ENCODE results near the gene LRRN1. TPM values are rescaled to one million over a fixed set of nuclear protein-coding genes. Genes with fewer than 3 reads are reported as not detected.

LRRN1 gene
- total RNA-seq = 10.4 TPM

DNA sequence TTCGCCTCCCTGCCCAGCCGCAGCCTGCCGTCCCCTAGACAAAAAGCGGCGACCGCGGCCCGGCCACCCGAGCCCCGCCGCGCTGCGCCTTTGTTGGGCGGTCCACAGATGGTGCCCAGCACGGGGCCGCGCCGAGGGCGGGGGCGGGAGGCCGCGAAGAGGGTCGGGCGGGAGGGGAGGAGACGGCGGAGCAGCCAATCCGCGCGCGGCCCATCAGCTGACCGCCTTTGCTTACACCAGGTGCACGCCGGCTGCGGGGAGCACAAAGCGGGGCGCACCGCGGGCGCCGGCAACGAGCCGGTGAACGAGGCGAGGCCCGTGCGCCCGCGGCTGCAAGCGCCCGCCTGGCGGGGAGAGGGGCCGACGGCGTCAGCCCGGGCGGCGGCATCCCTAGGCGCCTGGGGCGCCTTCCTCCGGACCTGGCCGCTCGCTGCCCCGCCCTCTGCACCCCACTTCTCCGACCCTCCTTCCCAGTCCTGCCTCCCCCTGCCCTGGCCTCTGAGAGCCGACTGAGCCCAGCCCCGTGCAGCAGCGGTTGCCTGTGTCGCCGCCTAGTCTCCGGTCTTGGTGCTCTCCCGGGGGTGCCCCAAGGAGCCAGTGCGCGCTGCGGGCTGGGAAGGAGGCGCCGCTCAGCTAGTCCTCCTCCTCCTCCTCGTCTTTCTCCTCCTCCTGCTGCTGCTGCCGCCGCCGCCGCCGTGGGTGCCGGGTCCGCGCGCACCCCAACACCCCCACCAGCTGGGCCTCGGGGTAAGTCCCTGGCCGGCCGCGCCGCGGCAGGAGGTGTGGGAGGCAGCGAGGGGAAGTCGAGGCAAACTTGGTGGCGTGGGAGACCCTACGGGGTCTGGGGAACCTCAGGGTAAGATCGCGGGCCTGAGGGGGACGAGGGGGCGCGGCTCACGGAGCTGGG, at the start of gene LRRN1:
TSS of gene LRRN1 (plus strand) at position 259 of the 907 bp plus-strand sequence. CDS start 45,211 bp downstream, outside the sequence.
- ATAC-seq (peak; percentile 73), DNase-seq (ENCODE audit: low spot score) (peak; percentile 71)
- intact Hi-C loops (cut with DNase I) = no loop called here

DNA sequence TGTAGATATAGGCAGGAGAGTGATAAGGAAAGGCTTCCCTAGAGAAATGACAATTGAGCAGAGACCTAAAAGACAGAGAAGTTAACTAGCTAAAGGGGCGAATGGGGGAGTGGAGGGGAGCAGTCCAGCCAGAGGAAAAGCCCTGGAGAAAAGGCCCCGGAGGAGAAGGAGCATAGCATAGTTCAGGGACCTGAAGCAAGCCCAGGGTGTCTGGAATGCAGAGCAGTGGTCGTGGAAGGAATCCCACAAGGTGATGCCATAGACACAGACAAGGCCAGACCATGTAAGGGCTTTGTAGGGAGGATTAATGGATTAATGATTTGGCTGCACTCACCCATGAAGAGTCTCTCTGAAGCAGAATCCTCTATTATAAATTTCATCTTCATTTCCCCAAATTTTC, 45.8 kb upstream of the LRRN1 start:
- intact Hi-C loops (cut with DNase I) = no loop called here
- DNase-seq (ENCODE audit: low spot score) (no peak), ATAC-seq (no peak)

DNA sequence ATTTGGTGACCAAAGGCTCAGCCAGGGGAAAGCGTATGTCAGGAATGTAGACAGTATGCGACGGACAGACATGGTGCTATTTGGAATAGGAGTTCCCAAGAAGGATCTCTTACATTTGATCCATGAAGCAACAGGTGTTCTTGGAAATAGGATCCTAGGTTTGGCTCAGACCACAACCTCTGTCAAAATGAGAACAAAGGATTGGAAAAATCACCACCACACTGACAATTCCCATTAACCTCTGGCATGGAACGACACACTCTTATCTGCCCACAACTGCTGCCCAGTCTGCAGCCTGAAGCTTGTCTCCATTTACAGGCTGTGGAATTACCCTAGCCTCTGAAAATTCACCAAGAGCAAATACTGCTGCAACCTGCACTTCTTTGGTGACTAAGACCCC, 33.6 kb upstream of the LRRN1 start:
- intact Hi-C loops (cut with DNase I) = no loop called here
- no peak for DNase-seq (ENCODE audit: low spot score)
- no peak for ATAC-seq

DNA sequence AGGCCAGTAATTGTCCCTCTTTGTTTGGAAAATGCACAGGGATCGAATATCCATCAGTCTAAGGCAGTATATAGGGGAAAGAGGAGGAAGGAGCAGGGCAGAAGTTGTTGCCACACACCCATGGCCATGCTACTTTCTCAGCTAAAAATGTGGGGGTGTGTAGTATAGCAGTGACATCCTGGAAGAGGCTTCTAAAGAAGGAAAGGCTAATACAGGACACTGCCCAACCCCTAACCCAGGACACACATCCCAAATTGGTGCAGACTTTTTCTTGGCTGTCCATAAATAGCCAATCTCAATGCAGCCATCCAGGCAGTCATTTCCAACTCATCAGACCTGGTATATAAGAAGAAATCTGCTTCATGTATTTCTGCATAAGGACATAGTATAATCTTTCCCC, 33.1 kb upstream of the LRRN1 start:
- ATAC-seq (no peak), DNase-seq (ENCODE audit: low spot score) (no peak)
- intact Hi-C loops (cut with DNase I) = no loop called here

GRCh38 chr3:3771094-3771493, 28.1 kb upstream of the LRRN1 start:
- DNase-seq (ENCODE audit: low spot score) = no peak
- intact Hi-C loops (cut with DNase I) = no loop called here
- peak; percentile 55 for ATAC-seq

DNA sequence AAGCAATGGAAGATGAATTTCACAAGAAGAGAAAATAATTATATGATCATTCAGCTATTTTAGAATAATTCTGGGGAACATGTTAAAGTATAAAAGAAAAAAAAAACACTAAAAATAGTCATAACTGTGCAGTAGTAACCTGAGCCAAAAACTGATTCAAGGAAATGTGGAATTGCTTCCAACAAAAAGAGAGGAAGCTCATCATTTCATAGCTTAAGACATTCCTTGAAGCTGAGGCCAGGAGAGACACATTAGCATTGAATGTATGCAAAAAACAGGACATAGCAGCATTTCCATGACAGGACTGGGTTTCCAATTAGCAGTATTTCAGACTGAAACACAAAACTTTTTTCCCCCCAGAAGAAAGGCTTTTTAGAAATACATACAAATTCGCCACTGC, 27.7 kb upstream of the LRRN1 start:
- no peak for DNase-seq (ENCODE audit: low spot score)
- intact Hi-C loops (cut with DNase I) = no loop called here
- peak; percentile 74 for ATAC-seq

- intact Hi-C loops (cut with DNase I) = no loop called here
- DNase-seq (ENCODE audit: low spot score) = no peak
- no peak for ATAC-seq
These were observed 26.9 kb upstream of the LRRN1 start for GRCh38 chr3:3772338-3772737.

DNA sequence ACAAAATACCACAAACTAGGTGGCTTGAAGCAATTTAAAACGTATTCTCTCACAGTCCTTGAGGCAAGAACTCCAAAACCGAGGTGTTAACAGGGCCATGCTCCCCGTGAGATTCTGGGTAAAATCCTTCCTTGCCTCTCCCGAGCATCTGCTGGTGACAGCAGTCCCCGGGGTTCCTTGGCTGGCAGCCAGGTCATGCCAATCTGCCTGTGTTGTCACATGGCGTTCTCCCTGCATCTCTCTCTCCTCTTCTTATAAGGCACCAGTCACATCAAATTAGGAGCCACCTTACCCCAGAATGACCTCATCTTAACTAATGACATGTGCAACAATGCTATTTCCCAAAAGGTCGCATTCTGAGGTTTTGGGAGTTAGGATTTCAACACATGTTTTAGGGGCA, 26.3 kb upstream of the LRRN1 start:
- DNase-seq (ENCODE audit: low spot score) (no peak), ATAC-seq (no peak)
- intact Hi-C loops (cut with DNase I) = no loop called here

DNA sequence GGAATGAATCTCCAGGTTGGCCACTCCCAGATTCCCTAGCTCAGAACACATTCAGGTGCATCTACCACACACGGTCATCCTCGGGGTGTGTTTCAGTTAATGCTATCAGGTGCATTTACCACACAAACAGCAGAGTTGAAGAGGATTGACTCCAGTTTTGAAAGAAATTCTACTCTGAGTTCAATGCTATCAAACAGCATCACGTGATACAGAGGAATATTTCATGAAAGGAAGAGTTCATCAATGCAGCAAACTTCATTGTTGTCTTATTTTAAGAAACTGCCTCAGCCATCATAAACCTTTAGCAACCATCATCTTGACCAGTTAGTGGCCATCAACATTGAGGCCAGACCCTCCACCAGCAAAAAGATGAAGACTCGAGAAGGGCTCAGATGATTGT, 22.6 kb upstream of the LRRN1 start:
- intact Hi-C loops (cut with DNase I) = no loop called here

DNA sequence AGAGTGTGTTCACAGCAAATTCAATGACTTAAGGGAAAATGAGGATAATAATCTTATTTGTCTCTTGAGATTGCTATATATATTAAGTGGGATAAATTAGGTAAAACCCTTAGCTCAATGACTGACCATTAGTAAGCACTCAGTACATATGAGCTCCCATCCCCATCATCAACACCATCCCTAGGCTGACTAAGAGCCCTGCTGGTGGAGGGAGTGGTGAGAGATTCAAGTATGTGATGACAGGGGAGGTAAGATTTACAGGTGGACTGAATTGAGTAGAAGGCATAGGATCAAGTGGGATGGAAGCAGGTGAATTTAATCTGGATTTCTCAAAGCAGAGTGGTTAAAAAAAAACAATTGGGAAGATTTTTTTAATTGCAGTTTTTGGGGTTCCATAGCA, 21.0 kb upstream of the LRRN1 start:
- no peak for ATAC-seq
- intact Hi-C loops (cut with DNase I) = no loop called here
- DNase-seq (ENCODE audit: low spot score) = no peak

More for the DNA sequence above, 22.6 kb upstream of the LRRN1 start:
- ATAC-seq = no peak
- DNase-seq (ENCODE audit: low spot score) = no peak

GRCh38 chr3:3778641-3779270, 20.5 kb upstream of the LRRN1 start:
- intact Hi-C loops (cut with DNase I) = no loop called here
- no peak for DNase-seq (ENCODE audit: low spot score)
- ATAC-seq = no peak

DNA sequence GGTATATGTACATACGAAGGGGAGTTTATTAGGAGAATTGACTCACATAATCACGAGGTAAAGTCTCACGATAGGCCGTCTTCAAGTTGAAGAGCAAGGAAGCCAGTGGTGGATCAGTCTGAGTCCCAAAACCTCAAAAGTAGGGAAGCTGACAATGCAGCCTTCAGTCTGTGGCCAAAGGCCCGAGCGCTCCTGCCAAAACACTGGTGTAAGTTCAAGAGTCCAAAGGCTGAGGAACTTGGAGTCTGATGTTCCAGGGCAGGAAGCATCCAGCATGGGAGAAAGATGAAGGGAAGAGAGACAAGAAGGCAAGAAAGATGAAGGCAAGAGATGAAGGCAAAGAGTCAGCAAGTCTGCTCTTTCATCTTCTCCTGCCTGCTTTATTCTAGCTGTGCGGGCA, 16.8 kb upstream of the LRRN1 start:
- DNase-seq (ENCODE audit: low spot score) (no peak), ATAC-seq (no peak)
- intact Hi-C loops (cut with DNase I) = loop anchor here (5.0 kb wide), 1 partner anchor 1505 kb away; no protein-coding TSS in a partner anchor

DNA sequence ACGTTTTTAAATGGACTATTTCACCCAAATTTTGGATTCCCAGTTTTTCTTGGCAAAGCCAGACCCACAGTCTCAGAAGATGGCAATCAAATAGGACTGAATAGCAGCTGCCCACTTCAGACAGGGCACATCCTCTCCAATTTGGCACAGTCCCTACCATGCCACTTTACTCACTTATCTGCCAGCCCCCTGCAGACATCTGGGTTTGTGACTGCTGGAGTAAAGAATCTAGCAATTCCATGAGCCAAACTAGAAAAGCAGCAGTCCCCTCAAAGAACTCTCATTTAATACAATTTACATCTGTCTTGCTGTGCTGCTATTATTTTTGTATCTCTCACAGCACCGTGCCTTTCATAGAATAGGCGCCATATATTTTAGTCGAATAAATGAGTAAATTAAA, 16.0 kb upstream of the LRRN1 start:
- ATAC-seq = no peak
- intact Hi-C loops (cut with DNase I) = loop anchor here (5.0 kb wide), 1 partner anchor 1506 kb away; no protein-coding TSS in a partner anchor

DNA sequence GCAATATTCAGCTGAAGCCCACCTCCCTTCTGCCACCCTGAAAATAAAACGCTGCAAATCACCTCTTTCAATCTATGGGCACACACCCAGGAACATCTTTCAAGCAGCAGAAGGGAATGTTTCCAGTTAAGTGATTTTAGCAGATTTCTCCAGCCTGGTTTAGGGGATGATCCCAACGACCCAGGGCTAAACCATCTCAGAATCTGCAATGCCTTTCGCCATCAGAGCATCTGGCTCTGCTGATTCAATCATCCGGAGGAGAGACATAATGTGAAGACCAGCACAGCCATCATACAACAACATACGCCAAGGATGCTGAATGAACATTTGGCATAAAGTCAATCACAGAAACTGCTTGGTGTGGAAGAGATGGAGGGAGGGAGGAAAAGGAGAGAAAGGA, 15.5 kb upstream of the LRRN1 start:
- ATAC-seq (no peak), DNase-seq (ENCODE audit: low spot score) (no peak)
- intact Hi-C loops (cut with DNase I) = loop anchor here (5.0 kb wide), 1 partner anchor 1506 kb away; no protein-coding TSS in a partner anchor

More for the DNA sequence above, 16.0 kb upstream of the LRRN1 start:
- no peak for DNase-seq (ENCODE audit: low spot score)

GRCh38 chr3:3792391-3792790, 6.8 kb upstream of the LRRN1 start:
- ATAC-seq (no peak), DNase-seq (ENCODE audit: low spot score) (no peak)
- intact Hi-C loops (cut with DNase I) = no loop called here

- DNase-seq (ENCODE audit: low spot score) (no peak), ATAC-seq (peak; percentile 38)
- intact Hi-C loops (cut with DNase I) = no loop called here
These were observed 559 bp upstream of the LRRN1 start for GRCh38 chr3:3798631-3799113.

GRCh38 chr3:3800080-3800455, 837 bp downstream of the LRRN1 start:
- DNase-seq (ENCODE audit: low spot score) = peak; percentile 62
- intact Hi-C loops (cut with DNase I) = no loop called here
- ATAC-seq = peak; percentile 58

DNA sequence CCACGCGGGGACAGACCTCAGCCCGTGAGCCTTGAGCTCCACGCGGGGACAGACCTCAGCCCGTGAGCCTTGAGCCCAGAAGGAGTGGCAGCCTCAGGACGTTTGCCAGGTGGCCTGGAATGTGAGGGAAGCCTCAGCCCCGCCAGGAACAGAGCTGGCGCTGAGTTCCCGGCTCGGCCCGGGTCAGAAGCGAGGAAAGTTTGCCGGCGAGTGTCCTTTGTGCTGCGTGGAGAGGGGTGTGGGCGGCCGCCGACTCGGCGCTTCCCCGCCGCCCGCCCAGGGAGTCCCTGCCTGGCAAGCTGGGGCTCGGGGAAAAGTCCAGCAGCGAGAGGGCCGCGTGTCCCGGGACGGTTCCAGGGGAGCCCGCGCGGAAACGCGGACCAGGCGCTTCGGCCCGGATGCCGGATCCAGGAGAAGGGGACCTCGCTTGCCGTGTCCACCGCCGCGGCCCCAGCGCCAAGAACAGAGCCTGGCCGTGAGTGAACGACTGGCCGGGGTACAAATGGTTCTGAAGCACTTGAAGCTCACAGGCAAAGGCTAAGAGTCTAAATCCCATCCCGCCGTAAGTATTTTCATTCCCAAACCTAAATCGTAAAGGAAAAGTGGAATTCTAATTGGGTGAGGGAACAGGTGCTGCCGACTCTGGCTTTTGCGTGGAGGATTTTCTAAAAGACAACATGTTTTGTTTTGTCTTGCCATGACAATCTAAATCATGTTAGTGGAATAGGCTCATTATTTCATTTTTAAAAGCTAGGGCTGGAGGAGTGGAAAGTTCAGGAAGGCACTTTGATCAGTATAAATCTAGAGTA, 1.7 kb downstream of the LRRN1 start:
- ATAC-seq (peak; percentile 66), DNase-seq (ENCODE audit: low spot score) (peak; percentile 60)

DNA sequence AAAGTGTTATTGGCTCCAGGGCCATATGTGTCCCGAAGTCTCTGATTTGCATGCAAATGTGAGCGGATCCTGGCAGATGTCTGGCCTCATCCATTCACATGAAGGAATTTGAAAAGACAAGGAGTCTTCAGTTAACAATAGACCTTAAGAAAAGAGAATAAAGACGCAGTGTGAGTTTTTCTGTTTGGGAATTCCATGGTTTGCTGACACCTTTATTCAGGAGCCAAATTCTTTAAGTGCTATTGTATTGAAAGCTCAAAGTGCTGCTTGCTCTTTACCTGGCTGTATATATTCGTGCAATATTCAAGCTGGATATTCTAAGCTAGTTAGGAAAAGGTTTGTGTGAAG, 2.2 kb downstream of the LRRN1 start:
- ATAC-seq = no peak
- no peak for DNase-seq (ENCODE audit: low spot score)
- intact Hi-C loops (cut with DNase I) = no loop called here

More for the DNA sequence above, 1.7 kb downstream of the LRRN1 start:
- intact Hi-C loops (cut with DNase I) = no loop called here

Data from sciatic nerve (tissue), 2 donors.